Naive thymus-derived CD4-positive, alpha-beta T cell (primary cell): ENCODE measurements around the gene IRGC. TPM values are rescaled to one million over a fixed set of nuclear protein-coding genes. Genes with fewer than 3 reads are reported as not detected.
A peak's percentile ranks its signal among the peaks of the same experiment; 100 is the strongest.

Experiments used
- ATAC-seq: fragments of 150-1000 bp; cut with Tn5 transposase; 2 replicates; pipeline ENCODE4 v1.10.0; 2021; ENCODE audit warnings: mild to moderate bottlenecking, moderate library complexity
- CTCF ChIA-PET: fragments of 350-600 bp; sonication (Branson Sonifier 250); formaldehyde crosslinking; loops from one replicate; lab custom pipeline; 2021; ENCODE audit warnings: antibody characterized with exemption; lab: Charles Lee
- POLR2A ChIA-PET: fragments of 350-600 bp; sonication (Branson Sonifier 250); formaldehyde crosslinking; loops from one replicate; lab custom pipeline; 2021; ENCODE audit warnings: antibody characterized with exemption, inconsistent platforms; lab: Charles Lee
- DNase-seq, 9 donors: peaks; one replicate each; pipeline versions ENCODE4 v3.0.0 to v3.0.0-alpha.2; 2020 to 2022; ENCODE audit warnings: mixed read lengths in 1 of 9
- H3K27ac ChIP-seq: one replicate; pipeline ENCODE4 v1.7.0; 2013; ENCODE audit warnings: mild to moderate bottlenecking, low read depth, low read length, moderate library complexity
- H3K27me3 ChIP-seq, 2 donors: one replicate each; pipeline ENCODE4 v1.7.0; 2013; ENCODE audit warnings: low read length in 2 of 2, mild to moderate bottlenecking in 2 of 2, moderate library complexity in 2 of 2; ENCODE audit not compliant: control insufficient read depth in 2 of 2, insufficient read depth in 2 of 2
- H3K36me3 ChIP-seq, 3 experiments: 1 replicate in 2 of 3; 2 replicates in 1 of 3; pipeline ENCODE4 v1.7.0; 2013; ENCODE audit warnings: low read length in 3 of 3, mild to moderate bottlenecking in 3 of 3, moderate library complexity in 1 of 3; ENCODE audit not compliant: insufficient read depth in 3 of 3, control insufficient read depth in 2 of 3
- H3K4me1 ChIP-seq, 2 donors: one replicate each; pipeline ENCODE4 v1.7.0; 2013; ENCODE audit warnings: low read length in 2 of 2, mild to moderate bottlenecking in 2 of 2, moderate library complexity in 1 of 2; ENCODE audit not compliant: control insufficient read depth in 2 of 2, insufficient read depth in 2 of 2
- H3K4me3 ChIP-seq: 2 replicates; pipeline ENCODE4 v1.7.0; 2013; ENCODE audit warnings: mild to moderate bottlenecking, low read length
- H3K9me3 ChIP-seq, 3 experiments: 1 replicate in 2 of 3; 2 replicates in 1 of 3; pipeline ENCODE4 v1.7.0; 2013; ENCODE audit warnings: low read length in 3 of 3; ENCODE audit not compliant: control insufficient read depth in 2 of 3
- H3K27ac Mint-ChIP-seq, 9 donors: one replicate each; pipeline ENCODE4 v1.8.0; 2020 to 2022; ENCODE audit warnings: mixed read lengths in 9 of 9, mild to moderate bottlenecking in 8 of 9, moderate library complexity in 5 of 9, inconsistent platforms in 2 of 9
- H3K27me3 Mint-ChIP-seq, 5 donors: one replicate each; pipeline ENCODE4 v1.8.0; 2021 to 2022; ENCODE audit warnings: mixed read lengths in 5 of 5, mild to moderate bottlenecking in 1 of 5
- H3K36me3 Mint-ChIP-seq, 5 donors: one replicate each; pipeline ENCODE4 v1.8.0; 2020 to 2022; ENCODE audit warnings: mixed read lengths in 5 of 5, mild to moderate bottlenecking in 3 of 5, inconsistent platforms in 1 of 5
- H3K4me1 Mint-ChIP-seq, 7 donors: one replicate each; pipeline ENCODE4 v1.8.0; 2020 to 2022; ENCODE audit warnings: mixed read lengths in 7 of 7, mild to moderate bottlenecking in 3 of 7, inconsistent platforms in 1 of 7
- H3K4me3 Mint-ChIP-seq, 10 donors: one replicate each; pipeline ENCODE4 v1.8.0; 2020 to 2022; ENCODE audit warnings: mild to moderate bottlenecking in 10 of 10, mixed read lengths in 10 of 10, moderate library complexity in 6 of 10, inconsistent platforms in 2 of 10
- H3K9me3 Mint-ChIP-seq, 11 donors: one replicate each; pipeline ENCODE4 v1.8.0; 2020 to 2022; ENCODE audit warnings: mixed read lengths in 11 of 11, mild to moderate bottlenecking in 4 of 11, inconsistent platforms in 1 of 11, moderate library complexity in 1 of 11
- intact Hi-C, 2 donors: fragments of 100-400 bp; cut with micrococcal nuclease; formaldehyde crosslinking; loops; one replicate each; pipeline ENCODE4 v1.15.1; 2023
- polyA plus RNA-seq, 2 donors: library from polyadenylated mRNA; unstranded; fragments of 300-500 nt; fragmentation: Illumina TruSeq; gene quantifications; one replicate each; pipeline ENCODE4 v1.2.3, GENCODE V29; 2021
- total RNA-seq, 6 experiments: library from RNA in 5 of 6; stranded (reverse) in 5 of 6; gene quantifications; 1 replicate in 5 of 6; 2 replicates in 1 of 6; pipeline ENCODE4 v1.2.3 and lab custom pipeline; 2021 to 2026

The IRGC gene
- total and polyA plus RNA-seq, 7 experiments from 2014 or later: not detected

DNA sequence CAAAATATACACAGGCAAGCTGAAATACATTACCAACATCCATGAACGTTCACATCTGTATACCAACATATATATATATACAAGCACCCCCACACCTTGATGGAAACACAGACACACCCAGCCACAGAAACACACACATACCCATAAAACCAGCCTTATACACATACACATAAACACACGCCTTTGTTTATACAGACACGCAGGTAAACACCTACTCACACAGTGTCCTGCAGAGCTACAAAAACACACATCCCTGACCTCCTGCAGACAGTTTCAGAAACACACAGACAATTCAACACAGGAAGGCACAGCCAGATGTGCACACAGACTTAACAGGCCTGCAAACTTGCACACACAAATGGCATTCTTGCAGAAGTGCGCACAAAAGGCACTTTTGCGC, 21.3 kb upstream of the IRGC start:
- peaks cover 0 to 15% (median 10%) of the 10 kb centered on the region in 5 donors for H3K27me3 Mint-ChIP-seq

DNA sequence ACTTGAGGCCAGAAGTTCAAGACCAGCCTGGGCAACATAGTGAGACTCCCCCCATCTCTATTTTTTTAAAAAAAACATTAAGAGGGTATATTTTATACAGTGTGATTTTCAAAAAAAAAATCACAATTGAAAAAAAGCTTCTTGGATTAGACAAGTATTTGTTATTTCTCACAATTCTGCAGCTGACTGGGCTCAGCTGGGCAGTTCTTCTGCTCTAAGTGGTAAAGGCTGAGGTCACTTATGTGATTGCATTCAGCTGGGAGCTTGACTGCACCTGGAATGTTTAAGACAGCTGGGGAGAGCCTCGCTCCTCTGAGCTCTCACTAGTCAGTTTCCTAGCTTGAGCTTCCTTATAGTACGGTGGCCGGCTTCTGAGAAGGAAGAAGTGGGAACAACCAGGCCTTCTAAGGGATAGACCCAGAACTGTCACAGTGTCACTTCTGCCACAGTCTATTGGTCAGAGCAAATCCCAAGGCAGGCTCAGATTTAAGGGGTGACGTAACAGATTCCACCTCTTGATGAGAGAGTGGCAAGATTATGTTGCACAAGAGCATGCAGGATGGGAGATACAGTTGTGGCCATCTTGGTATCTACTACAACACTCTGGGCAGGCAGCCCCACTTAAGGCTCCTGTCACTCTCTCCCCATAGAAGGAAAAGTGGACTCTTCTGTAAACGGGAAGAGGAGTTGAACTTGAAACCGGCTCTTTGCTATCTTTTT, 19.7 kb upstream of the IRGC start:
- H3K4me1 ChIP-seq: peaks cover 3 to 13% of the 10 kb centered on the region in 2 donors
- CTCF ChIA-PET: interaction anchor here (0.6 to 1.4 kb wide), 2 partner anchors 9 to 59 kb away, joined by 3 read pairs; no protein-coding TSS in a partner anchor

More for the DNA sequence above, 21.3 kb upstream of the IRGC start:
- no peak overlapping the region for H3K4me3 Mint-ChIP-seq
- H3K9me3 Mint-ChIP-seq: peaks cover 0 to 45% (median 19%) of the 10 kb centered on the region in 11 donors
- peaks cover 3 to 10% (median 6%) of the 10 kb centered on the region in 5 donors for H3K36me3 Mint-ChIP-seq
- intact Hi-C loops: no loop called here
- no peaks in the 10 kb centered on the region for H3K27me3 ChIP-seq
- ChIA-PET POLR2A (no interaction called here), CTCF (no interaction called here)
- H3K27ac Mint-ChIP-seq: no peak overlapping the region
- peaks cover 0 to 21% (median 7%) of the 10 kb centered on the region in 3 experiments for H3K9me3 ChIP-seq
- ATAC-seq (no peak), DNase-seq (no peak)
- H3K4me3 ChIP-seq: no peak overlapping the region
- H3K36me3 ChIP-seq: no peaks in the 10 kb centered on the region
- no peak overlapping the region for H3K27ac ChIP-seq
- peaks cover 0 to under 1% of the 10 kb centered on the region in 2 donors for H3K4me1 ChIP-seq
- peaks cover 0 to 6% (median 3%) of the 10 kb centered on the region in 7 donors for H3K4me1 Mint-ChIP-seq

DNA sequence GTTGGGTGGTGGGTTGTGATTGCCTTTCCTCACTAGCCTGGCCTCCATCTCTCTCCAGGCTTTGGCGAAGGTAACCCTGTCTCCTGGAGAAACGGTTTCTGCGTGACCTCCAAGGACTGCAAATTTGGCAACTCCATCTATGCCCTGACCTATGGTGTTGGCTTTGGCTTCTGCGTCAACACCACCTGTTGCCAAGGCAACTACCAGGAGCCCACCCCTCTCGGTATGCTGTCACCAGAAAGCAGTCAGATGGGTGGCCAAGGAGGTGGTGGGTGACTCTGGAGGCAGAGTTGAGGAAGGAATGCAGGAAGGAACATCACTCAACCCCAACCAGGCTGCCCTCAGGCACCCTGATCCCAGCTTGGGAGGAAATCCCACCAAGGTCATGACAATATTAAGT, 18.6 kb upstream of the IRGC start:
- peaks cover 0 to 22% (median 6%) of the 10 kb centered on the region in 11 donors for H3K9me3 Mint-ChIP-seq
- H3K4me1 ChIP-seq: peaks cover 3 to 13% of the 10 kb centered on the region in 2 donors
- no peaks in the 10 kb centered on the region for H3K36me3 ChIP-seq
- H3K4me1 Mint-ChIP-seq: peaks cover 12 to 27% (median 21%) of the 10 kb centered on the region in 7 donors
- peaks cover 0 to 3% of the 10 kb centered on the region in 2 donors for H3K27me3 ChIP-seq
- intact Hi-C loops: no loop called here
- ChIA-PET POLR2A (no interaction called here), CTCF (no interaction called here)
- H3K9me3 ChIP-seq: peaks cover 0 to 2% (median 0%) of the 10 kb centered on the region in 3 experiments
- H3K27ac Mint-ChIP-seq: no peak overlapping the region
- H3K4me3 Mint-ChIP-seq: no peak overlapping the region
- H3K27me3 Mint-ChIP-seq: peaks cover 0 to 21% (median 13%) of the 10 kb centered on the region in 5 donors
- H3K27ac ChIP-seq: no peak overlapping the region
- DNase-seq (no peak), ATAC-seq (no peak)
- peaks cover 0 to 7% (median 5%) of the 10 kb centered on the region in 5 donors for H3K36me3 Mint-ChIP-seq
- no peak overlapping the region for H3K4me3 ChIP-seq

More for the DNA sequence above, 19.7 kb upstream of the IRGC start:
- H3K4me1 Mint-ChIP-seq: peaks cover 7 to 21% (median 15%) of the 10 kb centered on the region in 7 donors
- DNase-seq (no peak), ATAC-seq (no peak)
- H3K27me3 Mint-ChIP-seq: peaks cover 0 to 21% (median 13%) of the 10 kb centered on the region in 5 donors
- Histone ChIP-seq H3K27ac (no peak overlapping the region), H3K9me3 (peaks cover 0 to 13% (median 0%) of the 10 kb centered on the region in 3 experiments), H3K4me3 (no peak overlapping the region), H3K36me3 (no peaks in the 10 kb centered on the region), H3K27me3 (peaks cover 0 to 3% of the 10 kb centered on the region in 2 donors)
- peaks cover 0 to 34% (median 13%) of the 10 kb centered on the region in 11 donors for H3K9me3 Mint-ChIP-seq
- peaks cover 0 to 7% (median 5%) of the 10 kb centered on the region in 5 donors for H3K36me3 Mint-ChIP-seq
- POLR2A ChIA-PET: no interaction called here
- intact Hi-C loops: no loop called here
- H3K27ac Mint-ChIP-seq: no peak overlapping the region
- H3K4me3 Mint-ChIP-seq: no peak overlapping the region

DNA sequence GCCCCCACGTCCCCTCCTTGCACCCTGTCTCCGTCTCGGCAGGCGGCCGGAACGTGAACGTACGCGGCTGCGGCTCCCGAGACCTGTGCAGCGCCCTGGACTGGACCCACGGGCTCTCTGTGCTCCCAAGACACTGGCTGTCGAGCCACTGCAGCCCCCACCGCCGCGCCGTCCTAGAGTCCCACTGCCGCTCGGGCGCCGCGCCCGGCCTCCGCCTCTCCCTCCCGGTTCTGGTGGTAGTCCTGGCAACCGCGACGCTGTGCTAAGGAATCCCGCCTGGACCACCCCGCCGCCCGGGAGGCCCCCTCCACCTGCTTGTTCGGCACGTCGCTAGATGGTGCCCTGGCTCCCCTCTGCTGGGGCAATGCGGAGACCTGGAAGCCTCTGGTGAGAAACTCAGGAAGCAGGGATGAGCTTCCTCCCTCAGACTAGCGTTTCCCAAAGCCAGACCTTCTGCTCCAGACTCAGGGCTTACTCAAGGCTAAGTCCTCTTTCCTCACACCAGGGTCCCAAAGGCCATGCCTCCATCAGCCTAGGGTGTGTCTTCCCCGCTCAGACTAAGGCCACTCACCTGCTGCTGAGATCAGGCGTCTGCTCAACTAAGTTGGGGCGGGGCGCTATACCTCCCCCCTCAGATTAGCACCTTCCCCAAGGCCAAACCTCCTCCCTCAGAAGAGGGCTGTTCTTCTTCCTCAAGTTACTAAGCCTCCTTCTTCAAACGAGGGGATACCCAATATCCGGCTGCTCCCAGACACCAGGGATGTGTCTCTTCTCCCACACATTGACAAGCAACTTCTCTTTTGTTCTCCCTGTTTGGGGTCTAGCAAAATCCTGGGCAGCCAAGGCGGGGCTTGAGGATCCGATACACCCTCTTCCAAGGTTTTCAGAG, 16.1 kb upstream of the IRGC start:
- POLR2A ChIA-PET: interaction anchor here (0.6 kb wide), 1 partner anchor 261 kb away, joined by 4 read pairs; no protein-coding TSS in a partner anchor
- H3K27ac Mint-ChIP-seq: peak overlapping the region; percentile 47 to 100 (median 90)
- peaks cover 0 to 7% (median 4%) of the 10 kb centered on the region in 5 donors for H3K36me3 Mint-ChIP-seq
- H3K27me3 Mint-ChIP-seq: peaks cover 0 to 17% (median 13%) of the 10 kb centered on the region in 5 donors
- H3K27me3 ChIP-seq: peaks cover 0 to 3% of the 10 kb centered on the region in 2 donors
- no peak for ATAC-seq
- peaks cover 12 to 28% (median 22%) of the 10 kb centered on the region in 7 donors for H3K4me1 Mint-ChIP-seq
- no peaks in the 10 kb centered on the region for H3K36me3 ChIP-seq
- intact Hi-C loops: loop anchor here in 1 of 2 donors (2.0 kb wide), 1 partner anchor 55 kb away; the partner anchor contains the start of gene SMG9
- peak overlapping the region in 9 of 10 donors; percentile 66 to 92 (median 81) for H3K4me3 Mint-ChIP-seq
- peak overlapping the region; percentile 30 for H3K4me3 ChIP-seq
- H3K9me3 ChIP-seq: no peaks in the 10 kb centered on the region
- peaks cover 3 to 13% of the 10 kb centered on the region in 2 donors for H3K4me1 ChIP-seq
- H3K9me3 Mint-ChIP-seq: peaks cover 0 to 13% (median 3%) of the 10 kb centered on the region in 11 donors
- H3K27ac ChIP-seq: peak overlapping the region; percentile 34
- DNase-seq: peak in 2 of 9 donors; percentile 2
- CTCF ChIA-PET: no interaction called here

DNA sequence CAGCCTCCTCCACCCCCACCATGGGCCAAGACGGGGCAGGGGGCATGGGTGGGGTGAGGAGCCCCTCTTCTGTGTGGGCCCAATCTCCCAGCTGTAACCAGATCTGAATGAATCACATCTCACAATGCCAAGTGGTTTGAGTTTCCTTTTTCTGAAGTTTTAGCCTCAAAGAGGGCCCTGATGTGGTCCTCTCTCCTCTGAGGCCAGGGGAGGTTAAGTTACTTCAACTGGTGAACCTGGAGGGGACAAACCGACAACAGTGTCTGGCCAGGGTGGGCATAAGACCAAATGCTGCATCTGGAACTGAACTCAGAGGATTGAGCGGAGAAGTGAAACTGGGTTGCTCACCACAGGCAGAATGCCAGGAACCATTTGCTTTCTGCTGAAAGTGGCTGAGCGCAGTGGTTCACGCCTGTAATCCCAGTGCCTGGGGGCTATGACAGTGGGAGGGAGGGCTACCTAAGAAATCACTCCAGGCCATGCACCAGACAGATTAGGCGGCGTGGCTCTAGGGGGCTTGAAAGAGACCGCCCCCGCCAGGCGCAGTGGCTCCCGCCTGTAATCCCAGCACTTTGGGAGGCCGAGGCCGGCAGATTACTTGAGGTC, 15.4 kb upstream of the IRGC start:
- Mint-ChIP-seq H3K36me3 (peaks cover 0 to 3% (median under 1%) of the 10 kb centered on the region in 5 donors), H3K9me3 (peaks cover 0 to 8% (median 0%) of the 10 kb centered on the region in 11 donors), H3K4me1 (peaks cover 12 to 28% (median 22%) of the 10 kb centered on the region in 7 donors), H3K27me3 (peaks cover 0 to 17% (median 13%) of the 10 kb centered on the region in 5 donors), H3K4me3 (peak overlapping the region; percentile 66 to 92 (median 81)), H3K27ac (peak overlapping the region; percentile 47 to 100 (median 91))
- CTCF ChIA-PET: no interaction called here
- intact Hi-C loops: loop anchor here in 1 of 2 donors (2.0 kb wide), 1 partner anchor 54 kb away; the partner anchor contains the start of gene SMG9
- no peaks in the 10 kb centered on the region for H3K9me3 ChIP-seq
- H3K27ac ChIP-seq: peak overlapping the region; percentile 34
- H3K36me3 ChIP-seq: no peaks in the 10 kb centered on the region
- H3K4me1 ChIP-seq: peaks cover 3 to 13% of the 10 kb centered on the region in 2 donors
- POLR2A ChIA-PET: interaction anchor here (0.8 to 1.4 kb wide), 2 partner anchors 33 to 44 kb away, joined by 3 read pairs; no protein-coding TSS in a partner anchor
- peaks cover 0 to 3% of the 10 kb centered on the region in 2 donors for H3K27me3 ChIP-seq
- ATAC-seq: peak; percentile 15
- no peak overlapping the region for H3K4me3 ChIP-seq
- peak in 4 of 9 donors; percentile 1 to 10 (median 4) for DNase-seq
